Stromal cell of bone marrow (primary cell): ENCODE results near the gene JMJD1C.
A peak's percentile ranks its signal among the peaks of the same experiment; 100 is the strongest.
"Not testable (repeated sequence)": the region's sequence is repeated elsewhere in the genome, so short reads cannot be mapped to it uniquely, and the experiment has no call there.

Experiments
- DNase-seq: peaks from one replicate; pipeline ENCODE4 v3.0.0-alpha.2; 2012; ENCODE audit warnings: low read depth

Gene JMJD1C

DNA sequence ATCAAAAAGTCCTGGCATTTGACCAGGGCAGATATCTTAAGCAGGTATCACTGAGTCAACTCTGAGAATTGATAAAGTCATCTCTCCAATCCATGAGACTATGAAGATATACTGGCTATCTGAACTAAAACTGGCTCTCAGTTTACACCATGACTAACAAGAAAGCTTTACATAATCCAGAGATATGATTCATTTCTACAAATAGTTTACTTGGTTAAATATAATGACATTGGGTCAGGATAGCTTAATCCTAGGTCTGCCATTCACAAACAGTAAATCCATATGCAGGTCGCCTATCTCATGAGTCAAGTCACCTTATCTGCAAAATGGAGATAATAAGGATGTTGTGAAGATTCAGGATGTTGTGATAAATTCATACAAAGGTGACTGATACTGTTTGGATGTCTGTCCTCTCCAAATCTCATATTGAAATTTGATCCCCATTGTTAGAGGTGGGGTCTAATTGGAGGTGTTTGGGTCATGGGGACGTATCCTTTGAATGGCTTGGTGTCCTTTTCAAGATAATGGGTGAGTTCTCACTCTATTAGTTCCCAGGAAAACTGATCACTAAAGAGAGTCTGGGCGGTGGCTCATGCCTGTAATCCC is 117.4 kb downstream of the JMJD1C start:
- no peak for DNase-seq

DNA sequence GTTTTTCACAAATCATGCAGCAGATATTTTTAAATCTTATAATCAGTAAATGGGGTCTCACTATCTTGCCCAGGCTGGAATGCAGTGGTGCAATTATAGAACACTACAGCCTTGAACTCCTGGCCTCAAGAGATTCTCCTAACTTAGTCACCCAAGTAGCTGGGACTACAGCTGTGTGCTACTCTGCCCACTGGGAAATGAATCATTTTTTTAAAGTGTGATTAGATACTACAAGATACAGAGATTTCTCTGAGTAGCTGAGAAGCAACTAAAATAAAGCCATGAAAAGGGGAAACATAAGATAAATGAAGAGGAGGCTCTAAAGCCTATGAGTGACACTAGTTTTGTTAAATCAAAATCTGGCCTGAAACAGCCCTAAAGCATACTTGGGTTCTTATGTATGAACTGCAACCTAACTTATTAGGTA is 119.7 kb downstream of the JMJD1C start:
- DNase-seq: peak; percentile 42

DNA sequence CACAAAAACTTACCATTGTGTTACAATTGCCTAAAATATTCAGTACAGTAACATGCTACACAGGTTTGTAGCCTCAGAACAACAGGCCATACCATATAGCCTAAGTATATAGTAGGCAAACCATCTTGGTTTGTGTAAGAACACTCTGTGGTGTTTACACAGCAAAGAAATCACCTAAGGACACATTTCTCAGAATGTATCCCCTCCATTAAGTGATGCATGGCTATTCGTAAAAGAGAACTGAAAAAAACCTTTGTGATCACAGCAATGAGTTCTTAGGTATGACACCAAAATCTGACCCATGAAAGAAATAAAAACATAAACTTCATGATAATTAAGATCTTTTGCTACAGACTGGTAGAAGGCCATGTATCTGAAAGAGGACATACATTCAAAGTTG is 121.5 kb downstream of the JMJD1C start:
- no peak for DNase-seq

DNA sequence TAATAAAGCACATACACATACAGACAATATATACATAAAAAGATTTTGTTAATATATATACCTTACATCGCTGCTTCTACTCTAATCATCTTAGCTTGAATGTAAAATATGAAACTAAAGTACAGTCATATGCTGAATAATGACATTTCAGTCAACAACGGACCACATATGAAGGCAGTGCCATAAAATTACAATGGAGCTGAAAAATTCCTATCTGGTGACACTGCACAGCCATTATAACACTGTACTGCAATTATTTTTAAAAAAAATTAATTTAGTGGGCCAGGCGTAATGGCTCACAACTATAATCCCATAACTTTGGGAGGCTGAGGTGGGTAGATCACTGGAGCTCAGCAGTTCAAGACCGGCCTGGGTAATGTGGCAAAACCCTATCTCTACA is 122.3 kb downstream of the JMJD1C start:
- DNase-seq: no peak

DNA sequence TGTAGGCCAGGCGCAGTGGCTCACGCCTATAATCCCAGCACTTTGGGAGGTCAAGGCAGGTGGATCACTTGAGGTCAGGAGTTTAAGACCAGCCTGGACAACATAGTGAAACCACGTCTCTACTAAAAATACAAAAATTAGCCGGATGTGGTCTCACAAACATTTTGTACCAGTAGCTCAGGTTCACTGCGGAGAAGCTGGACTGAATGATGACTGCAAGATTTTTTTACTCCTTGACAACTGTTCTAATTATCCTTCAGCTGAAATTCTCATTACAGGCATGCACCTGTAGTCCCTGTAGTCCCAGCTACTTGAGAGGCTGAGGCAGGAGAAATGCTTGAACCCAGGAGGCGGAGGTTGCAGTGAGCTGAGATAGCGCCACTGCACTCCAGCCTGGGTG is 126.1 kb downstream of the JMJD1C start:
- DNase-seq: not testable (repeated sequence)

DNA sequence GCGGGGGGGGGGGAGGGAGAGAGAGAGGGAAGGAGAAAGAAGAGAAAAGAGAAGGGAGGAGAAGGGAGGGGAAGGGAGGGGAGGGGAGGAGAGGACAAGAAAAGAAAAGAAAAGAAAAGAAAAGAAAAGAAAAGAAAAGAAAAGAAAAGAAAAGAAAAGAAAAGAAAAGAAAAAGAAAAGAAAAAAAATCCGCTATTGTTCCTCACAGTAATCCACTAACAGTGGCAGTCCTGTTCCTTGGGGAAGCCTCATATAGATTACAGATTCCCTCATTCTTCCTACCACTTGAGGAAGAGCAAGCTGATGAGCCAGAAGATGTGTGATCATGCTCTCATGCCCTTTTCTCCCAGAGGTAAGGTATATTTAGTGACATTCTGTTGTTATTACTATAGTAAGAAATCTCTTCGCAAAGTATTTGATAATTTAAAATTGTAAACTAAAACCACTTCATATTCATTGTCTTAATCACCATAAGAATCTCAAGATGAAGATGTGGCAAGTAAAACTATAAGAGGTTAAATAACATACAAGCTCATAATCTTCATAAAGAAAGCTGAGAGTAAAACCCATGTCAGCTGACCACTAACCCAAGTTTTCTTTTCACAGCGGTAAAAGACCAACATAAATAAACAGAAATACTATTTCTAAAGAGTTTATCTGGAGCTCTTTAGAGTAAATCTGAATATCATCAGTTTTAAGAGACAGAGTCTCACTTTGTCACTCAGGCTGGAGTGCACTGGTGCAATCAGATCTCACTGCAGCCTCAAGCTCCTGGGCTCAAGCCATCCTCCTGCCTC is 128.1 kb downstream of the JMJD1C start:
- DNase-seq: no peak

DNA sequence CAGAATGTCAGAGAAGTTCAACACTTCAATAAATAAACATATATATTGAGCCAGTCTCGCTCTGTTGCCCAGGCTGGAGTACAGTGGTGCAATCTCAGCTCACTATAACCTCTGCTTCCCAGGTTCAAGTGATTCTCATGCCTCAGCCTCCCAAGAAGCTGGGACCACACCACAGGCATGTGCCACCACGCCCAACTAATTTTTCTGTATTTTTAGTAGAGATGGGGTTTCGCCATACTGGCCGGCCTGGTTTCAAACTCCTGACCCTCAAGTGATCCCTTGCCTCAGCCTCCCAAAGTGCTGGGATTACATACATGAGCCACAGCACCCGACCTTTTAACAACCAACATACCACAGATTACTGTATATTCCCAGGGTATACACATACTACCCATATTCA is 134.2 kb downstream of the JMJD1C start:
- no peak for DNase-seq

DNA sequence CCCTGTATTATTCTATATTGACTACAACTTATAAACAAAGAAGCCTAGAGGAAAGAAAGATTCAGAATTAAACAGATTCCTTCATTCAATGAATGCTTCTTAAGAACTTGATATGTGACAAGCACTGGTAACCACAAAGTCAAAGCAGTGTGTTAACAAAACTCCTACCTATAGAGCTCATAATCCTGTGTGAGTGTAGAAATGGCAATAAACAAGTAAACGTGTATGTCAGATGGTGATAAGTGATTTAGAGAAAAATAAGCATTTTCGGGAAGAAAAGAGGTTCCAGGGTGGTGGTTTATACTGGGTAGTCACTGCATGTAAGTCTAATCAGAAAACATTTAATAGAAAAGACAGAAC is 141.3 kb downstream of the JMJD1C start:
- no peak for DNase-seq

DNA sequence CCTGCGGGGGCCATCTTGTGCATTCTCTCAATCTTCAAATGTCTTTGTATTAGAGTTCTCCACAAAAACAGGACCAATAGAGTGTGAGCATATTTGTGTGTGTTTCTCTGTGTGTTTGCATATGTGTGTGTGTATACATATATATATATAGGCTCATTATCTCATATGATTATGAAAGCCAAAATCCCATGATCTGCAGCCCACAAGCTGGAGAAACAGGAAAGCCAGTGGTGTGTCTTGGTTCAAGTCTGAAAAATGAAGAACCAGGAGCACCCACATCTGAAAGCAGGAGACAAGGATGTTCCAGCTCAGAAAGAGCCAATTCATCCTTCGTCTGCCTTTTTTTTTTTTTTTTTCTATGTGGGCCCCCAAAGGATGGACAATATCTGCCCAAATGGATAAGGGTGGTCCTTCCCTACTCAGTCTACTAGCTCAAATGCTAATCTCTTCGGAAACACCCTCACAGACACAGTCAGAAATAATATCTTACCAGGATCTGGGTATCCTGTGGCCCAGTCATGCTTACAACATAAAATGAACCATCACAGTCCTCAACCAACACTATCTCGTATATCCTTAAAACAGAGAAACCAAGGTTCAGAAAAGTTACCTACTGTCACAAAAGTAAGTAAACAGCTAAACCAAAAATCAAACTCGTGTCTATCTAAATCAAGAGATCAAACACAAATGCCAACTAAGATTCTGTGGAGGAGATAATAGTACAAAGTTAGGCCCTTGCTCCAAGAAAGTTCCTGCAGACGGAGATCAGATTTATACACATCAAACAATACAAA is 141.9 kb downstream of the JMJD1C start:
- no peak for DNase-seq

DNA sequence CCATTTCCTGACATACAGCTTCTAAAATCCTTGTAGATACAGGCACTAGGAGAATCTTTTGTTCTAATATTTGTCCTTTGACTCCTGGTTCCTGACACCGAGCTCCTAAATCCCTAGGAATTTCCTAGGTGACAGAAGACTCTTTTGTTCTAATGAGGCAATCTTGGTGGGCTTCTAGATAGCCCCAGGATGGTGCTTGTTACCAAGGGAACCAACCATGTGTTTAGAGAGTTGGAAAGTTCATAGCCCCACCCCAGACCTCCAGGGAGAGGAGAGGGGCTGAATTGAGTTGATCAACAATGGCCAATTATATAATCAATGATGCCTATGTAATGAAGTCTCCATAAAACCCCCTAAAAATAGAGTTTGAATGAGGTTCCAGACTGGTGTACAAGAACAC is 145.1 kb downstream of the JMJD1C start:
- no peak for DNase-seq

DNA sequence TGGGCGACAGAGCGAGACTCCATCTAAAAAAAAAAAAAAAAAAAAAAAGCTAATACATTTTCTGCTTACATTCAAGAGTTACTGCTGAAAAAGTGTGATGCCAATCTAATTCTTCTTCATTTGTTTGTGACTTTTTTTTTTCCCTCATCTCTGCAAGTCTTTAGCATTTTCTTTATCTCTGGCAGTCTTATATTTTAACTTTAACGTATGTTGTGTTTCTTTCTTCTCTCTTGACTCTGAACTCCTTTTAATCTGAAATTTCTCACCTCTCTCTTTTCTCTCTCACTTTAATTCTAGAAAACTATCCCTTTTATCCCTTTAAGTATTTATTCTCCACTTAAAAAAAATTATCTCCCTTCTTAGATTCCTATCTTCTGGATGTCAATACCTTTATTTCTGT is 146.5 kb downstream of the JMJD1C start:
- no peak for DNase-seq

DNA sequence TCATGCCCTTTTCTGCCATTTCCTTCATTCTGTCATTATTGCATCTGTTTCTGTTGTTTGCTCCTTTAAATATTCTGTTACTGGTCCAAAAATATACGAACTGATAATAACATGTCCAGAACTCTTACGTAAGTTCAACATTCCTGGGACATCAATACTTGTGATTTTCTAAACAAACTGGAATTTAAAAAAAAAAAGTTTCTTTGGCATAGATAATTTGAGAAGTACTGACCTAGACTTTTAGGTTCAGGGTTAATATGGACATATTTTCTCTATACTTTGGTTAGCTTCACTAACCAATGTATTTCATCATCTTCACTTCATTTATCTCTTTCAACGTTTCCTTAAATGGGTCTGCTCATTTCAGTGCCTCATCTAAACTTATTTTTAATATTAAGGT is 147.3 kb downstream of the JMJD1C start:
- no peak for DNase-seq

DNA sequence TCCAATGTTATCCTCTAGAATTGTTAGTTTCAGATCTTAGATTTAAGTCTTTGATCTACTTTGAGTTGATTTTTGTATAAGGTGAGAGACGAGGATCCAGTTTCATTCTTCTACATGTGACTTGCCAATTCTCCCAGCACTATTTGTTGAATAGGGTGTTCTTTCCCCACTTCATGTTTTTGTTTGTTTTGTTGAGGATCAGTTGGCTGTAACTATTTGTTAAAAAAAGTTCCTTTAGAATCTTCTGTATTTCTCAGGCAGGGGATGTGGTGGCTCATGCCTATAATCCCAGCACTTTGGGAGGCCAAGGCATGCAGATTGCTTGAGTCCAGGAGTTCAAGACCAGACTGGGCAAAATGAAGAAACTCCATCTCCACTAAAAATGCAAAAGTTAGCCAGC is 151.8 kb downstream of the JMJD1C start:
- no peak for DNase-seq

DNA sequence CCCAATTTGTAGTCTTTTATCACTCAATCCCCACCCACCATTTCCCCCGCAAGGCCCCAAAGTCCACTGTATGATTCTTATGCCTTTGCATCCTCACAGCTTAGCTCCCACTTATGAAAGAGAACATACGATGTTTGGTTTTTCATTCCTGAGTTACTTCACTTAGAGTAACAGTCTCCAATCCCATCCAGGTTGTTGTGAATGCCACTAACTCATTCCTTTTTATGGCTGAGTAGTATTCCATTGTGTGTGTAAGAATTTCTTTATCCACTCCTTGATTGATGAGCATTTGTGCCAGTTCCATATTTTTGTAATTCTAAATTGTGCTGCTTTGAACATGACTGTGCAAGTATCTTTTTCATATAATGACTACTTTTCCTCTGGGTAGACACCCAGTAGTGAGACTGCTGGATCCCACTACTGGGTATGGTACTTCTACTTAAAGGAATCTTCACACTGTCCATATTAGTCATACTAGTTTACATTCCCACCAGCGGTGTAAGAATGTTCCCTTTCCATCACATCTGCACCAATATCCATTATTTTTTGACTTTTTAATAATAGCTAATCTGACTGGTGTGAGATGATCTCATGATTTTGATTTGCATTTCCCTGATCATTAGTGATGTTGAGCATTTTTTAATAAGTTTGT is 152.6 kb downstream of the JMJD1C start:
- DNase-seq: no peak

DNA sequence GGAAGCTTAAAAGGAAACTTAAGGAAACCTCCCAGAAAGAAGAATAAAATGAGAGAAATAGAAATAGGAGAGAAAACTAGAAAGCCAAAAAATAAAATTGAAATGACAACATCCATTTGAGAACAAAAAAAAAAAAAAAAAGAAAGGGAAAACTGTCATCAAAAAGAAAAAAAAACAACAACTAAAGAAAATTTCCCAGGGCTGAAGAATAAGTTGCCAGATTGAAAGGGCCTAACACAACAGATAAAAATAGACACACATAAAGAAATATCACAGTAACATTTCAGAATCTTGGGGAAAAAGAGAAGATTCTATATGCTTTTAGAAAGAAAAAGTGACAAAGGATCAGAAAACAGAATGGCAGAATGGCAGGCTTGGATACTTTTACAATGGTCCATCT is 157.1 kb downstream of the JMJD1C start:
- no peak for DNase-seq

DNA sequence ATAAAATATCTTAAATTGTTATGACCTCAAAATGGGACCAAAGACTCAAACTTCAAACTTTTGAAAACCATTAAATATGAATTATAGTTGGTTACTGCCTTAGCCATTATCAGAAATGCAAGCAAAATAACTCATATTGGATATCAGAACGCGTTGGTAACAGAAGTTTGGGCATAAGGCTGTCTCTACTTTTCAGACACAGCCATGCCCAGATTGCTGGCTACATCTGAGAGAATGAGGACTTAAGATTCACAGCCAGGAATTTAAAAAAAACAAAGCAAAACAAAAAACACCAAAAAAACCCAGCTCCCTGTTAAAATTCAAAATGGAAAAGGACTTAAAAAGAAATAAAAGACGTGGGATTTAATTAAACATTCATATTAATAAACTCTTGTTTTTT is 161.6 kb downstream of the JMJD1C start:
- DNase-seq: no peak

DNA sequence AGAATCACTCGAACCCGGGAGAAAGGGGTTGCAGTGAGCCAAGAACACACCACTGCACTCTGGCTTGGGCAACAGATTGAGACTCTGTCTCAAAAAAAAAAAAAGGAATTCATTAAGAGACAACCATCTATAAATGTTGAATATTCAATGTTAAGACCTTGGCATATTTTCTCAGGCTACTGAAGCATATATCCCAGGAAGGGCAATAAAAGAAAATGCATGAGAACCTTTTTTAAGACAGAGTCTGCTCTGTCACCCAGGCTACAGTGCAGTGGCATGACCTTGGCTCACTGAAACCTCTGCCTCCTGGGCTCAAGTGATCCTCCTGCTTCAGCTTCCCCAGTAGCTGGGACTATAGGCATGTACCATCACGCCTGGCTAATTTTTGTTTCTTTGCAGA is 165.0 kb downstream of the JMJD1C start:
- DNase-seq: no peak

DNA sequence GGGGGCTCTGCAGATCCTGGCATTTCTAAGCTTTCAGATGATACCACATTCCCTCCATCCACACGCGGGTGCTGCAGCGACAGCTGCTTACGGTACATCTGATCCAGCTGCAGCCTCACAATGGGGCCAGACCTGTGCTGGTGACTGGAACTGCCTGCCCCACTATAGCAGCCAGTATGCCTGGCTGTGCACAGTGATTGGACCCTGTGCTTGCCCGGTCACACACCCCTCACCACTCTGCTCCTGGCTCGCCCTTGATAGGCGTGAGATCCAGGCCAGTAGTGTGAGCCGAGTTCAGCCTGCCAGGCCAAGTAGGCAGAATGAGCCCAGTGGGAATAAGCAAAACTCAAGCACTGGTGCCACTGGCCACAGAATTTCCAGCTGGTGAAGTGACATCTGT is 167.8 kb downstream of the JMJD1C start:
- DNase-seq: no peak

DNA sequence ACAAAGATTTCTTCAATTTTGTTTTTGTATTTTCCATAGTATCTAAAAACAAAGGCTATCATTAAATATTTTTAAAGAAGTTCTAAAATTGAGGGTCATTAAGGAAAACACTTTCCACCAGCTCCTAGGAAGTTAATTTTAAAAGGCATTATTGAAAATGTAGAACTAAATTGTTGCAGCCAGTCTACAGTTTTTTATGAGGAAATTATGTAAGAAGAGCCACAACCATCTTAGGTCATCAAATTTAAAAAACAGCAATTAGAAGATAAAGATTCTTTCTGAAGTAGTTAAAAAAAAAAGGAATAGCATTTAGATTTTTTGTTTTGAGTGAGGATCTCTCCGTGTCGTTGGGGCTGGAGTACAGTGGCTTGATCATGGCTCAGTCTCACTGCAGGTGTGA is 171.0 kb downstream of the JMJD1C start:
- DNase-seq: no peak

DNA sequence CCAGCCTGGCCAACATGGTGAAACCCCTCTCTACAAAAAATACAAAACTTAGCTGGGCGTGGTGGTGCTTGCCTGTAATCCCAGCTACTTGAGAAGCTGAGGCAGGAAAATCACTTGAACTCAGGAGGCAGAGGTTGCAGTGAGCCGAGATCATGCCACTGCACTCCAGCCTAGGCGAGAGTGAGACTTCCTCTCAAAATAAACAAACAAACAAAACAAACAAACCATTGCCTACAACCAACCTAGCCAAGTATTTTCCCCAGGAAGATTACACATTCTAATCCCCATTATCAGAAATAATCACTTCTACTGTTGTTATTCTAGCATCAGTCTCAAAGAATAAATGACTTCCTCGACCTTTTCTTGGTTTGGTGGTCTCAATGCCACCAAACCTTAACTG is 172.9 kb downstream of the JMJD1C start:
- DNase-seq: not testable (repeated sequence)

DNA sequence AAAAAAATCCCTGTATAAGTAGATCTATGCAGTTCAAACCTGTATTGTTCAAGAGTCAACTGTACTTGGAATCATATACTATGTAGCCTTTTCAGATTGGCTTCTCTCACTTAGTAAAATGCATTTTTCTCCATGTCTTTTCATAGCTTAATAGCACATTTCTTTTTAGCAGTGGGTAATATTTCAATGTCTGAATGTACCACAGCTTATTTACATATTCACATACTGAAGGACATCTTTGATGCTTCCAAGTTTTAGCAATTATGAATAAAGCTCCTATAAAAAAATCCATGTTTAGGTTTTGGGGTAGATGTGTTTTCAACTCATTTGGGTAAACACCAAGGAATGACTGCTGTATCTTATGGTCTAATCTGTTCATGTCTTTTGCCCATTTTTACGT is 177.6 kb downstream of the JMJD1C start:
- DNase-seq: no peak

DNA sequence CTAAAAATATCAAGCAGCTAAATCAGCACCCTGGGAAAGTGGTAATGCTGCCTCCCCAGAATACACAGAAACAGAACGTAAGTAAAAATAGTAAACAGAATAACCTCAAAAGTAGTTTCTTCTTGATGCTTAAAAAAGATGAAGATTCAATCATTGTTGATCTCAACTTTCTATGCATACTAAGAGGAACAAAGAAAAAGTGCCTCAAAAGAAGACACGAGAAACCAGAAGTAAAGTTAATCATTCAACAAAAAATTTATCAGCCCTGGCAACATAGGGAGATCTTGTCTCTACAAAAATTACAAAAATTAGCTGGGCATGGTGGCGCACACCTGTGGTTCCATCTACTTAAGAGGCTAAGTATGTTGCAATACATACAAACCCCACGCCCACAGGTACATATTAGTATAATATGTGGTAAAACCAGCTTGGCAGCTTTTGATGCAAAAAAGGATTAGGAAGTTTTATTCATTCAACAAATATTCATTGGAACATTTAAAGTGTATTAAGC is 179.0 kb downstream of the JMJD1C start:
- no peak for DNase-seq

DNA sequence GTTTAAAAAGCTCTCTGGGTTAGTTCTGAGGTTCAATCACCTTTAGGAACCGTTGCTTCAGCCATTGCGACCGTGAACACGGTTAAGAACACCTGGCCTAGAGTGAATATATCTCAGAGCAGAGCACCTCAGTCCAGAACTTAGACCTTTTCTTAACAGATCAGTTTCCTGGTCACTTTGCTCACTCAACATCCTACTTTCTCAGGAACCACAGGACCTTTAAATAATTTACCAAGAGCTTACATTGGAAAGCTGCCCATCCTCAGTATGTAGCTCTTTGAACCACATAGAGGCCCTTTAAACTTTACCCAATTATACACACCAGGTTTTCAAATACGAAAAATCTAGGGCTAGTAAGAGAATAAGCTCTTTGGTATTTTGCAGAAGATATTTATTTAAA is 179.4 kb downstream of the JMJD1C start:
- peak; percentile 11 for DNase-seq
